MM.1S (cell line): ENCODE measurements around the gene CRYGA.
"Not testable (repeated sequence)": the region's sequence is repeated elsewhere in the genome, so short reads cannot be mapped to it uniquely, and the experiment has no call there.

ENCODE experiments used
- CTCF ChIP-seq: fragments of 300-600 bp; sonication (generic); IDR thresholded peaks from 2 replicates; pipeline ENCODE4 v1.5.1; 2016; ENCODE audit warnings: antibody characterized with exemption, low read length, mixed read lengths
- EZH2 ChIP-seq: fragments of 300-600 bp; sonication (generic); optimal IDR thresholded peaks from 2 replicates; pipeline ENCODE3; 2017; ENCODE audit warnings: low read depth, mild to moderate bottlenecking, antibody characterized with exemption, low read length, mixed read lengths

GRCh38 chr2:208124013-208124715 lies 39.2 kb downstream of the CRYGA start, which contains the start of gene CRYGD:
- not testable (repeated sequence) for TF ChIP-seq CTCF, EZH2
